ENCODE results near the gene STX19.
"Not testable (repeated sequence)": the region's sequence is repeated elsewhere in the genome, so short reads cannot be mapped to it uniquely, and the experiment has no call there.

Gene STX19, protein sequence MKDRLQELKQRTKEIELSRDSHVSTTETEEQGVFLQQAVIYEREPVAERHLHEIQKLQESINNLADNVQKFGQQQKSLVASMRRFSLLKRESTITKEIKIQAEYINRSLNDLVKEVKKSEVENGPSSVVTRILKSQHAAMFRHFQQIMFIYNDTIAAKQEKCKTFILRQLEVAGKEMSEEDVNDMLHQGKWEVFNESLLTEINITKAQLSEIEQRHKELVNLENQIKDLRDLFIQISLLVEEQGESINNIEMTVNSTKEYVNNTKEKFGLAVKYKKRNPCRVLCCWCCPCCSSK

GRCh38 chr3:94028093-94028837 is at the start of gene STX19:
Gene STX19 (minus strand): TSS chr3:94028597. CDS start chr3:94015269, 13,328 bp downstream.
- DNase-seq, result no peak

GRCh38 chr3:94076055-94076454 is 47.7 kb upstream of the STX19 start:
- no peak for DNase-seq

GRCh38 chr3:94071713-94072284 is 43.4 kb upstream of the STX19 start:
- no peak for DNase-seq

GRCh38 chr3:94070341-94070911 is 42.0 kb upstream of the STX19 start:
- DNase-seq, result no peak

DNA sequence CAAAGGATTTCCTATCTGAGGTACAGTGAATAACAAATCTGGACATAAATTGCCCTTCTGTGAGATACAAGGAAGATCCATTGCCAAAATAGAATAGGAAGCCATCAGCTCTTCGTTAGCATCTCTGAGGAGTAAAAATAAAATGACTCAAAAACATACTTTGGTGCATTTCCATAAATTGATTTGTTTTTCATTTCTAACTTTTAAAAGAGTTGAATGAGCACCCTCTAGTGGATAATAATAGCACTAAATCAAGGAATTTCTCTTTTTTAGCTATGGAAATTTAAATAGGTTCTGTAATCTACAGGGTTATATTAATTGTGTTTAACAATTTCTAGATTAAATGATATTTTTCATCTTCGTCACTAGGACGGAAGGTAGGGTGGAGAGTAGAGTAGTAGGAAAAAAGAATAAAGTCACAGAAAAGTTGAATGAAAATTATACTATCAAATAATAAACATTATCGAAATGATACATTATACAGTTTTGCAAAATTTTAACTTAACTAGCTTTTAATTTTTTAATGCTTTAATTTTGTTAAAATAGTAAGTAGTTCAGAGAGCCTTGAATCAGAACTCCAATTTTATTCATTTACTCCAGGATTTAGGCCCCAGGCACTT is 40.9 kb upstream of the STX19 start:
- DNase-seq, result no peak

GRCh38 chr3:94066506-94067500 is 38.4 kb upstream of the STX19 start:
- DNase-seq, result no peak

DNA sequence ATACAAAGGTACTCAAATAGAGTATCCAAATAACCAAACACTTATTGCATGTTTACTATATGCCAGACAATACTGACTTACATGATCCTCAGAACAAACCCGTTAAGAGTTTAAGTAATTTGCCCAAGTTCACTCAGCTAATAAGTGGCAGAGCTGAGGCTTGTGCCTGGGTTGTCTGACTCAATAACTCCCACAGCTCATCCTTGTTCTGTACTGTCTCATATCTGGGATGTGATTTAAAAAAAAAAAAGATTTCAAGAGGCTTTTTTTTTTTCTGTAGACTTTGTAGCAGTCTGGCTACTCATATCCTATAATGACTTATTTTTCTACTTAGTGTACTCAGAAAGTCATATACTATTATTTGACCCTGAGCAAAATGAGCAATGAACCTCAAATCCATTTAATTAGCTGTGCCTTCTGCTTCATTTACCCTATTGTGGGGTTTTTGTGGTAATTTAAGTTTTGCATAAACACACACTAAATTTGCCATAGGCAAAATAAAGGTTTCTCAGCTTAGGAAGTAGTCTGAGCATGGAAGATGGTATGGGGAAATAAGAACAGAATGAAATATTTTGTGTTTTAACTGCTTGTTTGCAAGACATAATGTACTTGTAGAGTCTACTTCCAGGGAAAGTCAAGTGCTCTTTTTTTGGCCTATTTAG is 37.6 kb upstream of the STX19 start:
- DNase-seq, result no peak

DNA sequence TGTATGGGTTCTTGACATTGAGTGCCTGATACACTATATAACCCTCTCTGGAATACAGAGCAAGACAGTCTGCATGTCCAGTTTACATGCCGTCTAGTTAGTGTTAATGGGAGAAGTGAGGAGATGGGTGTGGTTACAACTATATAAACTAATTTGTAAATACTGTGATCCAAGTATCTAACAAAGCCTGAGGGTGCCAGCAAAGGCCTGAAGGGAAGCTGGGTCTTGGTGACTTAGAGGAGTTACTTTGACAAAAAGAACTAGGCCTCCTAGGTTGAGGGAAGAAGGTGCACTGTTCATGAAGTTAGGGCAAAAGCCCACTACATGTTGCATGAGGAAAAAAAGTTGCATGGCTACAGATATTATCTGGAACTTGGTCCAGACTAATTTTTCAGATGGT is 36.7 kb upstream of the STX19 start:
- DNase-seq, result no peak

- no peak for DNase-seq
These were observed 36.0 kb upstream of the STX19 start for GRCh38 chr3:94064243-94064860.

GRCh38 chr3:94063496-94064119 is 35.2 kb upstream of the STX19 start:
- DNase-seq, result no peak

- DNase-seq, result peak; percentile 79
These were observed 34.4 kb upstream of the STX19 start, which contains the start of the genes DHFR2 and NSUN3 for GRCh38 chr3:94062513-94063404. Gene DHFR2 (minus strand): TSS chr3:94062916. CDS start chr3:94061511, 1,405 bp downstream. Gene NSUN3 (plus strand): TSS chr3:94063061. CDS start chr3:94063127, 66 bp downstream.

DNA sequence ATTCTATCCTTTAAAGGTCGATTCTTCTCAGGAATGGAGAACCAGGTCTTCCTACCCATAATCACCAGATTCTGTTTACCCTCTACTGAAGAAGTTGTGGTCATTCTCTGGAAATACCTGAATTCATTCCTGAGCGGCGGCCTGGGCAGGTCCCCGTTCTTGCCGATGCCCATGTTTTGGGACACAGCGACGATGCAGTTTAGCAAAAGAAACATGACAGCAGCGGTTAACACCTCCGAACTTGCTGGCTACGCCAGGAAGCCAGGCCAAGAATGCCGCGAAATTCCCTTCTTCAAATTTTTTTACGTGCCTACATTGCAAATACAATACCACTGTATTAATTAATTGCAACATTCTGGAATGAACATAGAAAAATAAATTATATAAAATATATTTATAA is 32.9 kb upstream of the STX19 start:
- no peak for DNase-seq

GRCh38 chr3:94050546-94050945 is 22.1 kb upstream of the STX19 start:
- no peak for DNase-seq

- DNase-seq, result no peak
These were observed 20.9 kb upstream of the STX19 start for GRCh38 chr3:94049267-94049666.

- DNase-seq, result no peak
These were observed 18.1 kb upstream of the STX19 start for GRCh38 chr3:94046533-94046932.

DNA sequence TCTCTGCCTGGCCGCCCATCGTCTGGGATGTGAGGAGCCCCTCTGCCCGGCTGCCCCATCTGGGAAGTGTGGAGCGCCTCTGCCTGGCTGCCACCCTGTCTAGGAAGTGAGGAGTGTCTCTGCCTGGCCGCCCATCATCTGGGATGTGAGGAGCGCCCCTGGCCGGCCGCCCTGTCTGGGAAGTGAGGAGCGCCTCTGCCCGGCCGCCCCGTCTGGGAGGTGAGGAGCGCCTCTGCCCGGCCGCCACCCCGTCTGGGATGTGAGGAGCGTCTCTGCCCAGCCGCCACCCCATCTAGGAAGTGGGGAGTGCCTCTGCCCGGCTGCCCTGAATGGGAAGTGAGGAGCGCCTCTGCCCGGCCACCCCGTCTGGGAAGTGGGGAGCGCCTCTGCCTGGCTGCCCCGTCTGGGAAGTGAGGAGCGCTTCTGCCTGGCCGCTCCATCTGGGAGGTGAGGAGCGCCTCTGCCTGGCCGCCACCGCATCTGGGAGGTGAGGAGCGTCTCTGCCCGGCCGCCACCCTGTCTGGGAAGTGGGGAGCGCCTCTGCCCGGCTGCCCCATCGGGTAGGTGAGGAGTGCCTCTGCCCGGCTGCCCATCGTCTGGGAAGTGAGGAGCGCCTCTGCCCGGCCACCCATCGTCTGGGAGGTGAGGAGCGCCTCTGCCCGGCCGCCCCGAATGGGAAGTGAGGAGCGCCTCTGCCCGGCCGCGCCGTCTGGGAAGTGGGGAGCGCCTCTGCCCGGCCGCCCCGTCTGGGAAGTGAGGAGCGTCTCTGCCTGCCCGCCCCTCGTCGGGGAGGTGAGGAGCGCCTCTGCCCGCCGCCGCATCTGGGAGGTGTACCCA is 15.9 kb upstream of the STX19 start:
- not testable (repeated sequence) for DNase-seq

DNA sequence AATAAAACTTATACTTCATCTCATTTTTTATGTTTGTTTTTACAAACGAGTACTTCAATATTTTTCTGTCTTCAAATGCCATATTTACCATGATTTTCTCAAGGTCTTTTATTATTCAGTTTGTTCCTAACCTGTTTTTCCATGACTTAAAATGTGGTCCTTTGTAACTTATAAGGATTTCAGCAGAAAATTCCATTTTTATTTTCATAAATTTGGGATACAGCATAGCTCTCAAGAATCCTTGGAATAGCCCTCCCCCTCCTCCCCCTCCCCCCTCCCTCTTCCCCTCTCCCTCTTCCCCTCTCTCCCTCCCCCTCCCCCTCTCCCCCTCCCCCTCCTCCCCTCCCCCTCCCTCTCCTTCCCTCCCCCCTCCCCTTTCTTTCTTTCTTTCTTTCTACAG is 14.9 kb upstream of the STX19 start:
- DNase-seq, result no peak

- no peak for DNase-seq
These were observed 8.6 kb upstream of the STX19 start for GRCh38 chr3:94036909-94037507.
